ENCODE data around the gene ZNF469.

ZNF469 gene

DNA sequence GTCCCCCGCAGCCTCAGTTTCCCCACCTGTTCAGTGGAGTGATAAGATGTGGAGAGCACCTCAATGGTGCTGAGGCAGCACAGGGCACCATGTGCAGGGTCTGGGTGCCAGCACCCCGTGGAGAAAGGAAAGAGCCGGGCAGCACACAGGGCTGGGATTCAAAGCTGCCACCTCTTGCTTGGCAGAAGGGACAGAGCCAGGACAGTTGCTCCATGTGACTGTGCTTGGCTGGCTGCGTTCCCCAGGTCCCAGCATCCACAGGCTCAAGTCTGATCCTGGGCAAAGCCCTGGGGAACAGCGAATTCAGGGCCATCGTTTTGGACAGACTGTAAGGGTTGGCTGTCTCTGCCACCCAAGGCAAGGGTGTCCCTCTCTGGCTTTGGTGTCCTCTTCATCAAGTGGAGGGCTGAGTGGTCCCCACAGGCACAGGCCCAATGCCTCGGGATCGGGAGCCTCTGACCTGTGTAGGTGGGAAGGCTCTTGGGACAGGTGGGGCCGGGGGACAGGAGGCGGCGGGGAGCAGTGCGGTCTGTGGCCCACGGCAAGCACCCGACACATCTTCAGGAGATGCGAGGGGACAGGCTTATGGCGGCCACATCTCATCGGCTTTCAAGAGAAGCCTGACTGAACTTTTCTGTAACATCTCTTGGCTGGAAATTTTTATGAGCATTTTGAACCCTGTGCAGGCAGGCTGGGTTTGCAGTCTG lies 8.5 kb downstream of the ZNF469 start:
- H3K27ac ChIP-seq (ENCODE audit: insufficient read depth in 1 of 2, low read depth in 1 of 2, low read length in 2 of 2, poor library complexity in 1 of 2, severe bottlenecking in 2 of 2) = no peak overlapping the region
- 98% methylated on average over 14 of the region's 17 CpGs for WGBS (ENCODE audit: insufficient coverage)
- no peaks in the 10 kb centered on the region for H3K36me3 ChIP-seq (ENCODE audit: control insufficient read depth in 4 of 4, insufficient read depth in 4 of 4, low read length in 3 of 4)
- H3K4me3 ChIP-seq (ENCODE audit: control insufficient read depth in 1 of 7, extremely low read depth in 1 of 7, insufficient read depth in 4 of 7, low read depth in 2 of 7, low read length in 6 of 7) = no peak overlapping the region
- no peaks in the 10 kb centered on the region for H3K4me1 ChIP-seq (ENCODE audit: control extremely low read depth in 1 of 4, control insufficient read depth in 4 of 4, insufficient read depth in 4 of 4, low read length in 3 of 4)
- ChIA-PET POLR2A (no interaction called here), CTCF (interaction anchor here (0.9 to 1.7 kb wide), 2 partner anchors 7 to 9 kb away, joined by 4 read pairs; no protein-coding TSS in a partner anchor)
- no peak for DNase-seq
- peaks cover 0 to 57% (median 8%) of the 10 kb centered on the region in 5 experiments for H3K27me3 ChIP-seq (replicated peaks in 2 of 5; ENCODE audit: control insufficient read depth in 4 of 5, insufficient read depth in 5 of 5, low read length in 4 of 5)
- no peaks in the 10 kb centered on the region for H3K9me3 ChIP-seq (ENCODE audit: control extremely low read depth in 1 of 5, control insufficient read depth in 4 of 5, insufficient read depth in 2 of 5, low read depth in 1 of 5, low read length in 4 of 5)

DNA sequence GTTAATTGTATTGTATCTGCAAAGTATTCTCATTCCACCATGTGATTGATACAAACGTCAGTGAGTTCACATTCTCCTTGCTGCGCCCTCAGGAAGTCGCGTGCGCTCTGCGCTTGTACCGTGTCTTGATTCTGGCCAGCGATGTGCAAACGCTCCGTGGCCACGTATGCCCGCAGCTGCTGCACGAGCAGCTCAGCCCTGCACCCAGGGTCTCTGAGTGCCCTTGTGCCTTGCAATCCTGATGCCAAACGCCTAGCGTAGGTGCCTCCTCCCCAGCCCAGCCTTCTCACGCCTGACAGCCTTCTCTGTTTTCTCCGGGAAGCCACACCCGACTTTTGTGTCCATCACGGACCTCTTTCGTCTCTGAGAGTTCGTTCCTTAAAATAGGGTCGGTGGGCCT lies 9.4 kb downstream of the ZNF469 start:
- no peak for DNase-seq
- H3K27ac ChIP-seq (ENCODE audit: insufficient read depth in 1 of 2, low read depth in 1 of 2, low read length in 2 of 2, poor library complexity in 1 of 2, severe bottlenecking in 2 of 2) = no peak overlapping the region
- CTCF ChIA-PET = interaction anchor here (0.9 to 1.7 kb wide), 2 partner anchors 8 to 43 kb away, joined by 3 to 4 read pairs; no protein-coding TSS in a partner anchor
- no peaks in the 10 kb centered on the region for H3K36me3 ChIP-seq (ENCODE audit: control insufficient read depth in 4 of 4, insufficient read depth in 4 of 4, low read length in 3 of 4)
- 91% methylated on average over 20 of the region's 22 CpGs for WGBS (ENCODE audit: insufficient coverage)
- H3K4me3 ChIP-seq (ENCODE audit: control insufficient read depth in 1 of 7, extremely low read depth in 1 of 7, insufficient read depth in 4 of 7, low read depth in 2 of 7, low read length in 6 of 7) = no peak overlapping the region
- no peaks in the 10 kb centered on the region for H3K9me3 ChIP-seq (ENCODE audit: control extremely low read depth in 1 of 5, control insufficient read depth in 4 of 5, insufficient read depth in 2 of 5, low read depth in 1 of 5, low read length in 4 of 5)
- POLR2A ChIA-PET = no interaction called here
- no peaks in the 10 kb centered on the region for H3K4me1 ChIP-seq (ENCODE audit: control extremely low read depth in 1 of 4, control insufficient read depth in 4 of 4, insufficient read depth in 4 of 4, low read length in 3 of 4)
- H3K27me3 ChIP-seq (replicated peaks in 2 of 5; ENCODE audit: control insufficient read depth in 4 of 5, insufficient read depth in 5 of 5, low read length in 4 of 5) = peaks cover 0 to 49% (median 8%) of the 10 kb centered on the region in 5 experiments

DNA sequence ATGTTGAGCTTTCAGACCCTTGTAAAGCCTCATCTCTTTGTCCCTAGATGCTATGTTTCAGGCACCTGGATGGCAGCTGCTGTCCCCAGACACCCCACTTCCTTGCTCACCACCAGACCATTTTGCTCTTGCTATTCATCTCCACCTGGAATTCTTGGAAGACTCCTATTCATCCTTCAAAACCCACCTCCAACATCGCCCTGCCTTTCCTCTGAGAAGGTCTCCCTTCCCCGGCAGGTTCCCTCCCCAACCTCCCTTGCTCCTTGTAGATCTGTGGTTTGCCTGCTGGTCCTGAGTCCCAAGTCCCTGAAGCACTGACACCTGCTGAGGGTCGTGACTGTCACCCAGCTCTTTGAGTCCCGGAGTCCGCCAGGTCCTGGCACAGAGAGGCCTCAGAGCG lies 9.9 kb downstream of the ZNF469 start:
- ChIA-PET POLR2A (no interaction called here), CTCF (interaction anchor here (0.9 to 1.7 kb wide), 2 partner anchors 9 to 43 kb away, joined by 3 to 4 read pairs; no protein-coding TSS in a partner anchor)
- 86% methylated on average over 4 of the region's 6 CpGs for WGBS (ENCODE audit: insufficient coverage)
- Histone ChIP-seq H3K4me3 (ENCODE audit: control insufficient read depth in 1 of 7, extremely low read depth in 1 of 7, insufficient read depth in 4 of 7, low read depth in 2 of 7, low read length in 6 of 7) (no peak overlapping the region), H3K27me3 (replicated peaks in 2 of 5; ENCODE audit: control insufficient read depth in 4 of 5, insufficient read depth in 5 of 5, low read length in 4 of 5) (peaks cover 0 to 44% (median 8%) of the 10 kb centered on the region in 5 experiments), H3K9me3 (ENCODE audit: control extremely low read depth in 1 of 5, control insufficient read depth in 4 of 5, insufficient read depth in 2 of 5, low read depth in 1 of 5, low read length in 4 of 5) (no peaks in the 10 kb centered on the region), H3K4me1 (ENCODE audit: control extremely low read depth in 1 of 4, control insufficient read depth in 4 of 4, insufficient read depth in 4 of 4, low read length in 3 of 4) (no peaks in the 10 kb centered on the region), H3K36me3 (ENCODE audit: control insufficient read depth in 4 of 4, insufficient read depth in 4 of 4, low read length in 3 of 4) (no peaks in the 10 kb centered on the region), H3K27ac (ENCODE audit: insufficient read depth in 1 of 2, low read depth in 1 of 2, low read length in 2 of 2, poor library complexity in 1 of 2, severe bottlenecking in 2 of 2) (no peak overlapping the region)
- no peak for DNase-seq

DNA sequence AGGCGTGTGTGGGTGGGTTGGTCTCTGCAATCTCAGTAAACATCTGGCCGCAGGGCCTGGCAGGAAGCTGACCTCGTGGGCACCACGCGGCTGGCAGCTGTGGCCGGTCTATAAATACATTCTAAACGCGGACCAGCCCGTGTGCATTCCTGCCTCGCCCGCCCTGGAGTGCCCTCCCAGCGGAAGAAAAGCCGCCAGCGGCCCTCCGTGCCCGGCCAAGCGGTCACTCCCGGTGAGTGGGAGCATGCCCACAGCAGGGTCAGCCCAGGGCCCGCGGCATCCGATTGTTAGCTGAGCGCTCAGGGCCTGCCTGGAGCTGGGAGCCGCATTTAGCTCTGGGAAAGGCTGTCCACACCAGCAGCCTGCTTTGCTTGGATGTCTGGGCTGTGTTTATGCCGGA lies 10.3 kb downstream of the ZNF469 start:
- H3K4me3 ChIP-seq (ENCODE audit: control insufficient read depth in 1 of 7, extremely low read depth in 1 of 7, insufficient read depth in 4 of 7, low read depth in 2 of 7, low read length in 6 of 7) = no peak overlapping the region
- H3K36me3 ChIP-seq (ENCODE audit: control insufficient read depth in 4 of 4, insufficient read depth in 4 of 4, low read length in 3 of 4) = no peaks in the 10 kb centered on the region
- H3K27me3 ChIP-seq (replicated peaks in 2 of 5; ENCODE audit: control insufficient read depth in 4 of 5, insufficient read depth in 5 of 5, low read length in 4 of 5) = peaks cover 0 to 40% (median 8%) of the 10 kb centered on the region in 5 experiments
- ChIA-PET CTCF (interaction anchor here (1.7 kb wide), 1 partner anchor 9 kb away, joined by 4 read pairs; no protein-coding TSS in a partner anchor), POLR2A (no interaction called here)
- DNase-seq = no peak
- H3K4me1 ChIP-seq (ENCODE audit: control extremely low read depth in 1 of 4, control insufficient read depth in 4 of 4, insufficient read depth in 4 of 4, low read length in 3 of 4) = no peaks in the 10 kb centered on the region
- WGBS (ENCODE audit: insufficient coverage) = 74% methylated on average over 15 of the region's 24 CpGs
- H3K9me3 ChIP-seq (ENCODE audit: control extremely low read depth in 1 of 5, control insufficient read depth in 4 of 5, insufficient read depth in 2 of 5, low read depth in 1 of 5, low read length in 4 of 5) = no peaks in the 10 kb centered on the region
- no peak overlapping the region for H3K27ac ChIP-seq (ENCODE audit: insufficient read depth in 1 of 2, low read depth in 1 of 2, low read length in 2 of 2, poor library complexity in 1 of 2, severe bottlenecking in 2 of 2)

DNA sequence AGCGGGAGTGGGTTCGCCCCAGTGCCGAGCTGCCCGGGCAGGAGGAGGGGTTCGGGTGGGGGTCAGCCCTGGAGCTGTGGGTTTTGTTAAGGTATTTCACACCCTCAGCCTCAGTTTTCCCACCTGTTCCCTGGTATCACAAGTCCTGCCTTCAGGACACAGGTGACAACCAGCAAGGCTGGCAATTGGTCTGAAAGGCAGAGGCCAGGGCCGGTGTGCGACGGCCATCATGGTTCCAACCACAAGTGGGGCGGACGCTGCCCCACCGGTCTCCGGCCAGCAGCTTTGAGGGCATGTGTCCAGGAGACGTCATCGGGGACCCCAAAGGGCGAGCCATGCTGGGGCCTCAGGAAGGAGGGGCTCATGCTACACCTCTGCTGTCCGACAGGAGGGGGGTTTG lies 10.8 kb downstream of the ZNF469 start:
- Histone ChIP-seq H3K36me3 (ENCODE audit: control insufficient read depth in 4 of 4, insufficient read depth in 4 of 4, low read length in 3 of 4) (no peaks in the 10 kb centered on the region), H3K4me1 (ENCODE audit: control extremely low read depth in 1 of 4, control insufficient read depth in 4 of 4, insufficient read depth in 4 of 4, low read length in 3 of 4) (no peaks in the 10 kb centered on the region), H3K9me3 (ENCODE audit: control extremely low read depth in 1 of 5, control insufficient read depth in 4 of 5, insufficient read depth in 2 of 5, low read depth in 1 of 5, low read length in 4 of 5) (no peaks in the 10 kb centered on the region), H3K27ac (ENCODE audit: insufficient read depth in 1 of 2, low read depth in 1 of 2, low read length in 2 of 2, poor library complexity in 1 of 2, severe bottlenecking in 2 of 2) (no peak overlapping the region), H3K4me3 (ENCODE audit: control insufficient read depth in 1 of 7, extremely low read depth in 1 of 7, insufficient read depth in 4 of 7, low read depth in 2 of 7, low read length in 6 of 7) (no peak overlapping the region), H3K27me3 (replicated peaks in 2 of 5; ENCODE audit: control insufficient read depth in 4 of 5, insufficient read depth in 5 of 5, low read length in 4 of 5) (peaks cover 0 to 34% (median 8%) of the 10 kb centered on the region in 5 experiments)
- ChIA-PET POLR2A (no interaction called here), CTCF (no interaction called here)
- WGBS (ENCODE audit: insufficient coverage) = 97% methylated on average over 13 of the region's 16 CpGs
- DNase-seq = no peak

DNA sequence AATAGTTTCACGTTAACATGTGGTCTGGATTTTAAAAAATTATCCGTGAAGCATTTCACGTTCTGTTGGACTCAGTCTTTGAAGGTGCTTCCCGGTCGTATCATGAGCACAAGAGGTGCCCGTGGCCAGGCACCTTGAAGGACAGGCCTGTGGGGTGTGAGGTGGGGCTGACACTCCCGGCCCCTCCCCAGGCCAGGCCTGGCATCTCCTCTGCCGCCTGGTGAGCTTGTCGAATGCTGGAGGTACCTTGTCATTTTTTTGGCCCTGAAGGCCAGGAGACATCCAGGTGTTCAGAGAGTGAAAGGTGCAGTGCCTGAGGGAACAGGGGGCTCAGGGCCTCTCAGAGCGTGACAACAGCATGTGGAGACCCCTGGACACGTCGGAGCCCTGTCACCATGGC lies 11.7 kb downstream of the ZNF469 start:
- Histone ChIP-seq H3K27me3 (replicated peaks in 2 of 5; ENCODE audit: control insufficient read depth in 4 of 5, insufficient read depth in 5 of 5, low read length in 4 of 5) (peaks cover 0 to 29% (median 5%) of the 10 kb centered on the region in 5 experiments), H3K27ac (ENCODE audit: insufficient read depth in 1 of 2, low read depth in 1 of 2, low read length in 2 of 2, poor library complexity in 1 of 2, severe bottlenecking in 2 of 2) (no peak overlapping the region), H3K9me3 (ENCODE audit: control extremely low read depth in 1 of 5, control insufficient read depth in 4 of 5, insufficient read depth in 2 of 5, low read depth in 1 of 5, low read length in 4 of 5) (no peaks in the 10 kb centered on the region), H3K4me3 (ENCODE audit: control insufficient read depth in 1 of 7, extremely low read depth in 1 of 7, insufficient read depth in 4 of 7, low read depth in 2 of 7, low read length in 6 of 7) (no peak overlapping the region), H3K4me1 (ENCODE audit: control extremely low read depth in 1 of 4, control insufficient read depth in 4 of 4, insufficient read depth in 4 of 4, low read length in 3 of 4) (no peaks in the 10 kb centered on the region), H3K36me3 (ENCODE audit: control insufficient read depth in 4 of 4, insufficient read depth in 4 of 4, low read length in 3 of 4) (no peaks in the 10 kb centered on the region)
- WGBS (ENCODE audit: insufficient coverage) = 97% methylated on average over 11 of the region's 12 CpGs
- ChIA-PET POLR2A (no interaction called here), CTCF (no interaction called here)
- no peak for DNase-seq

DNA sequence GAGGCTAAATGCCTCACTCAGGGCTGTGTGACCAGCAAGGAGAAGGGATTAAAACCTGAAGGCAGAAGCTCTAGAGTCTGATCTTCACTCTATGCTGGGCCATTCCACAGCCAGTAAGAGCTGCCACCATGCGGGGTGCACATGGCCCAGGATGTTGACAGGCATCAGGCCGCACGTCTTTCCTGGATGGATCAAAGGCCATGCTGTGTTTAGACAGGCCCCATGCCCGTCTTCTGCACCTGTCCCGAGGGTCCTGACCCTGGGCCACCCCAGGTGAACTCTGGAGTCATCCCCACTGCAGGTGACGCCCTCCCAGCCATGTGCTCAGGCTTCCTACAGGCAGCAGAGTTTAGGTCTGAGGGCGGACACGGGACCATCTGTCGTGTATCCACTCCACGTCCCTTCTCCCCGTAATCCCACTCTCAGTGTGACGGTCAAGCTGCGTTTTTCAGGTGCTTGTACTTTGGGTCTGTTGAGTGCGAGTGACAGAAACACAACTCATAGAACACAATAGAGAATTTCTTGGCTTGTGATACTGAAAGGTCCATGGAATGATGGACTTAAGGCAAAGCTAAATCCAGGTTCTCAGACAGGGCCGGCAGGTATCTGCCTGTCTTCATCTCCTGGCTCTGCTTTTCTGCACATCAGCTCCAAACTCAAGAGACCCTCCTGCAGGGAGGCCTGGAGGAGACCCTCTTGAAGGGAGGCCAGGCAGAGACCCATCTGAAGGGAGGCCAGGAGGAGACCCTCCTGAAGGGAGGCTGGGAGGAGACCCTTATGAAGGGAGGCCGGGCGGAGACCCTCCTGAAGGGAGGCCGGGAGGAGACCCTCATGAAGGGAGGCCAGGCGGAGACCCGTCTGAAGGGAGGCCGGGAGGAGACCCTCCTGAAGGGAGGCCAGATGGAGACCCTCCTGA lies 13.2 kb downstream of the ZNF469 start:
- ChIA-PET CTCF (no interaction called here), POLR2A (no interaction called here)
- Histone ChIP-seq H3K27me3 (replicated peaks in 2 of 5; ENCODE audit: control insufficient read depth in 4 of 5, insufficient read depth in 5 of 5, low read length in 4 of 5) (peaks cover 0 to 17% (median 5%) of the 10 kb centered on the region in 5 experiments), H3K4me3 (ENCODE audit: control insufficient read depth in 1 of 7, extremely low read depth in 1 of 7, insufficient read depth in 4 of 7, low read depth in 2 of 7, low read length in 6 of 7) (no peak overlapping the region), H3K9me3 (ENCODE audit: control extremely low read depth in 1 of 5, control insufficient read depth in 4 of 5, insufficient read depth in 2 of 5, low read depth in 1 of 5, low read length in 4 of 5) (no peaks in the 10 kb centered on the region), H3K36me3 (ENCODE audit: control insufficient read depth in 4 of 4, insufficient read depth in 4 of 4, low read length in 3 of 4) (no peaks in the 10 kb centered on the region), H3K4me1 (ENCODE audit: control extremely low read depth in 1 of 4, control insufficient read depth in 4 of 4, insufficient read depth in 4 of 4, low read length in 3 of 4) (no peaks in the 10 kb centered on the region), H3K27ac (ENCODE audit: insufficient read depth in 1 of 2, low read depth in 1 of 2, low read length in 2 of 2, poor library complexity in 1 of 2, severe bottlenecking in 2 of 2) (no peak overlapping the region)
- no peak for DNase-seq
- whole genome bisulfite sequencing (ENCODE audit: insufficient coverage) = 95% methylated on average over 19 of the region's 21 CpGs
